Urinary bladder (tissue), 4 donors: ENCODE measurements around the gene POU6F2. TPM values are rescaled to one million over a fixed set of nuclear protein-coding genes. Genes with fewer than 3 reads are reported as not detected.
"Not testable (repeated sequence)": the region's sequence is repeated elsewhere in the genome, so short reads cannot be mapped to it uniquely, and the experiment has no call there.

Experiments used
- DNase-seq: peaks from one replicate; pipeline ENCODE4 v3.0.0-alpha.2; 2015; ENCODE audit errors: extremely low spot score
- H3K27ac ChIP-seq: one replicate; pipeline ENCODE4 v1.5.1; 2013; ENCODE audit warnings: low read depth, mild to moderate bottlenecking, moderate library complexity
- H3K36me3 ChIP-seq: one replicate; pipeline ENCODE4 v1.6.1; 2013; ENCODE audit warnings: mild to moderate bottlenecking, moderate library complexity; ENCODE audit not compliant: insufficient read depth
- H3K4me1 ChIP-seq: one replicate; pipeline ENCODE4 v1.6.1; 2013; ENCODE audit warnings: mild to moderate bottlenecking, moderate library complexity; ENCODE audit not compliant: insufficient read depth
- H3K4me3 ChIP-seq: one replicate; pipeline ENCODE4 v1.5.1; 2013; ENCODE audit warnings: low read depth, low read length
- WGBS: extraction: QIAGEN DNeasy Blood & Tissue Kit; methylation state at CpG from one replicate; pipeline ENCODE4 v1.1.7; 2013; 5-methylcytosine and 5-hydroxymethylcytosine counted together
- polyA plus RNA-seq: library from polyadenylated mRNA; stranded (reverse); fragments of 200-250 nt; gene quantifications from one replicate; pipeline ENCODE4 v1.2.3, GENCODE V29; 2013
- total RNA-seq: library from RNA; depleted of rRNA; stranded (reverse); fragments of >200 nt; gene quantifications from one replicate; pipeline ENCODE4 v1.2.3, GENCODE V29; 2014
- donor health status: healthy with polysubstance abuse.
- donor health status: healthy.

POU6F2 gene
- total and polyA plus RNA-seq, 2 donors = 2.1 to 5.0 TPM

DNA sequence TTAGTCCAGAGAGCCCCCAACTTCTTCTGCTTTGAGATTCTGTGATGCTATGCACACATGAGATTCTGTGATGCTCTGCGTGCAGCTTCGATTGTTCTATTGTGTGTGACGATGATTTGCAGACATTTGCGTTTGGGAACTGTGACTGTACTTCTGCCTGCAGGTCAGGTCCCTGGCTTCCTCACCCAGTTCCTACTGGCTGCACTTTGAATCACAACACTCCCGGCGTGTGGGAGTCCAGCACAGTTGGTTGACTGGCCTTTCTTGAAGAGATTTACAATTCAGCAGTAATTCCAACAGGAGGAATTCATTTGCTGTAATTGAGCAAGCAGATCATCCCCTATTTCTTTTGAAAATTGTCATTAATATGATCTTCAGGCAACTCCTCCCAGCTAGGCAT, 336.3 kb downstream of the POU6F2 start:
- no peak overlapping the region for H3K4me3 ChIP-seq
- 71% methylated on average over 6 of the region's 6 CpGs for WGBS
- H3K4me1 ChIP-seq = no peaks in the 10 kb centered on the region
- no peaks in the 10 kb centered on the region for H3K36me3 ChIP-seq
- no peak for DNase-seq
- H3K27ac ChIP-seq = no peak overlapping the region

DNA sequence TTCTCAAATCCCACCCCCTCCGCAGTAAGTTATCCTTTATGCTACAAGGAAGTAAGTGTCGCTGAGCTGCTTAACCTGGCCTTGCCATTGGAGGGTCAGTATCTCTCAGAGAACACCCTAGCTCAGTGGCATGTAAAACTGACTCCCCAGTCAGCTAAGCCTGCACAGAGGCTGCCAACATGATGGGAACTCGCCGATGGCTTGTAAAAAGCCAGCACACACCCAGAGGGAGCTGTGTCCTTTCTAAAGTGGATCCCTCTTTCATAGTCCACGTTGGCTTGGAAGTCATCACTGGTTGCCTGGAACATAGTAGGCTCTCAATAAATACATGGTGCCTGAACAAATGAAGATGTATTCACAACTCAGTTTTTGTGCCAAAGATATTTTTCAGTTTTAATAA, 339.4 kb downstream of the POU6F2 start:
- Histone ChIP-seq H3K27ac (no peak overlapping the region), H3K36me3 (no peaks in the 10 kb centered on the region), H3K4me1 (no peaks in the 10 kb centered on the region), H3K4me3 (no peak overlapping the region)
- 61% methylated on average over 5 of the region's 5 CpGs for WGBS
- no peak for DNase-seq

DNA sequence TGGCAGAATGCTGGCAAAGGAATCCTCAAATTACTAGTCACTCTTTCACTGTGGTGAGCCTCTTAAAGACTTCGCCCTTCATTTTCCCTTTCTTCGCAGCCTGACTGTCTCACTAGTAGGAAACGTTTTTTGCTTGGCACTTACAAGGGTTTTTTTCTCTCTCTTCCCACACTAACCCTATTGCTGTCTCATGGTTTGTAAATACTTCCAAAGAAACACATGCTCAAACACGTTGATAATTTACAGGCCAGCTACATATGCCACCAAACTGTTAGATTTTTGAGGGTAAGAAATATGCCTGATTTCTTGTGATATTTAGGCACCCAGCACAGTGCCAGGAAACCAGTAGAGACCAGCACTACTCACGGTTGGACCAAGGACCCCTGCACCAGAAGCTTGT, 340.2 kb downstream of the POU6F2 start:
- 59% methylated on average over 5 of the region's 5 CpGs for WGBS
- Histone ChIP-seq H3K27ac (no peak overlapping the region), H3K4me3 (no peak overlapping the region), H3K36me3 (no peaks in the 10 kb centered on the region), H3K4me1 (no peaks in the 10 kb centered on the region)
- no peak for DNase-seq

DNA sequence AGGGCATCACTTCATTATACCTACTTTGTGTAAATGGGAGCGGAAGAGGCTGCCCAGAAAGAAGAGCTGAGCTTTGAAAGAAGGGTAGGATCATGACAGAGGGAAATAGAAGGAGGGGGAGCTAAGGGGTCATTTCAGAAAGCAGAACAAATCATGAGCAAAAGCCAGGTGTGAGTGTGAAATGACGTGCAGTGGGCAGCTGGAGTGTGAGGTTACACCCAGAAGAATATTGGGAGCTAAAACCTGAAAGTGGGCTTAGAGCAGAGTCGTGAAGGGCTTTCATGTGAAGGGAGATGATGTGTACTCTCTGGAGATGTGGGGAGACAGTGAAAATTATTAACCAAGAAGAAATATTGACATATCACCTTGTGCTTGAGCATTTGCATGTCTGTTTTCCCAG, 343.5 kb downstream of the POU6F2 start:
- no peak overlapping the region for H3K4me3 ChIP-seq
- no peaks in the 10 kb centered on the region for H3K36me3 ChIP-seq
- DNase-seq = no peak
- no peaks in the 10 kb centered on the region for H3K4me1 ChIP-seq
- H3K27ac ChIP-seq = no peak overlapping the region
- 77% methylated on average over 3 of the region's 3 CpGs for WGBS

DNA sequence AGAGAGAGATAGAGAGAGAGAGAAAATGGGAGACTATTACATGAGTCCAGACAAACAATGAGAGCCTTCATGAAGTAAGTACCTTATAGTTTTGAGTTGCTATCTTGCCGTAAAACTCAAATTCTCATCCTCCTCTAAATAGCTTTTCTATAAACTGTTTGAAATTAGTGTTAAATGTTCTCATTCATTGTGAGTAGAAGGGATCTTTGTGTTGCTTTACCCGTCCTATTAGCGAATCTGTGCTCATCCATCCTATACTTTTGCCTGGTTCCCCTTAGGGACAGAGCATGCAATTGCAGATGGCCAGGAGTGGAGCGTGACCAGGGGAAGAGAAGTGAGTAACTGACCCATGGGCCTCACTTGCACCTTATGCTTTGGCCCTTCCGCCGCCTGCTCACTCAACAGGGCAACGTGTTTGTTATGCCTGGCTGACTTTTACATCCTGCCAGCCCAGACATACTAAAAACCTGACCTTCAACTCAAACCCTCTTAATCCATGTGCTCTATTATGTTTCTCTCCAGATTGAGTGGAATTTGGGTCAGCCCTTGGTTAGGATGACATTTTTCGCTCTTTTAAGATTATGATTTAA, 344.3 kb downstream of the POU6F2 start:
- Histone ChIP-seq H3K4me3 (no peak overlapping the region), H3K27ac (no peak overlapping the region), H3K4me1 (no peaks in the 10 kb centered on the region), H3K36me3 (no peaks in the 10 kb centered on the region)
- no peak for DNase-seq
- WGBS = 77% methylated on average over 8 of the region's 8 CpGs

DNA sequence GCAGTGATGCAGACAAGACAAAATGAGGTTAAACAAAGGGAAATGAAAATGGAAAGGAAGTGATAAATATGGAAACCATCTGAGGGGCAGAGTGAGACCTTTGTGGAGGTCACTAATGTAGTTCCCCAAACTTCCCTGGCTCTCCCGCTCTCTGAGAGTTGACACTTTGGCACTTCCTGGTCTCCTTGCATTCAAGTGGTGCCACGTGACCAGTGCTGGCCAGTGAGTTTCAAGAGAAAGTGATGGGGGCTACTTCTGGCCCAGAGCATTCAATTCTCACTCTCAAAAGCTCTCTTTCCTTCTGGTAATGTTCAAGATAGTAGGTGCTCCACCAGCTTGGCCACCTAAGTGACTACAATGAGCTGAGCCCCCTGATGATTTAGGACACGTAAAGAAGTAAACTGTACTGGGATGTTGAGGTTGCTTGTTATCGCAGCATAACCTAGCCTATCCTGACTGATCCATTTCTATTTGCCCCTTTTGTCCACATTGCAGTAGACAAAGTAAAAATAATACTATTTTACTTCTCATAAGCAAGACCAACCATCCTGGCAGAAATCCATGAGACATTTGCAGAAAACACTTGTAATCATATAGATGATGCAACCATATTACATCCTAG, 346.5 kb downstream of the POU6F2 start:
- WGBS = 96% methylated on average over 4 of the region's 4 CpGs
- no peaks in the 10 kb centered on the region for H3K36me3 ChIP-seq
- H3K4me1 ChIP-seq = no peaks in the 10 kb centered on the region
- DNase-seq = no peak
- no peak overlapping the region for H3K4me3 ChIP-seq
- H3K27ac ChIP-seq = no peak overlapping the region

DNA sequence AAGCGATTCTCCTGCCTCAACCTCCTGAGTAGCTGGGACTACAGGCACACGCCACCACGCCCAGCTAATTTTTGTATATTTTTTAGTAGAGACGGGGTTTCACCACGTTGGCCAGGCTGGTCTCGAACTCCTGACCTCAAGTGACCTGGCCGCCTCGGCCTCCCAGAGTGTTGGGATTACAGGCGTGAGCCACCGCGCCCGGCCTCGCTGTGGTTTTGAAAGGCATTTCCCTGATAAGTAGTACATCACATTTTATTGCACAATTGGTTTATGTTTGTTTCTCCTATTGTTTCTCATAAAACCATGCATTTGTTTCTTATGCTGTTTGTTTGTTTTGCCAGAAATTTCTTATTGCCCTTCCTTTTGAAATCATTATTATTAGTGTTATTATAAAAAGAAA, 353.9 kb downstream of the POU6F2 start:
- 64% methylated on average over 13 of the region's 13 CpGs for WGBS
- not testable (repeated sequence) for H3K4me3 ChIP-seq

DNA sequence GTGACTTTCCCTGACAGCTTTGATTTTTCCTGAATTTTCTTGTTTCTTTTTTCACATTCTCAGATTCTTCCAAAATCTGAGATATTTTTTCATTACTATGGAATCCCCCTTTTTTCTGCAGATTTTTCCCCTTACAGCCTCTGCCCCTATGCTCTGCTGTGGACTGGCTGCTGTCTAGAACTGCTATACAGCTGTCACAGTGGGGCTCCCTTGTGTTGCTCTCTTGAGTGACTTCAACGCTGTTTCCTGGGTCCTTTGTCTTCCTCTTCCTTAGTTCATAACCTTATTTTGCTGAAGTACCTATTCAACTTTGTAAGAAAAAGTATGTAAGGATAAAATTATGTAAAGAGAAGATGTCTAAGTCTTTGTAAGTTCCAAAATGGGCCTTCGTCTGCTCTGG, 354.4 kb downstream of the POU6F2 start:
- Histone ChIP-seq H3K27ac (no peak overlapping the region), H3K4me1 (no peaks in the 10 kb centered on the region), H3K36me3 (no peaks in the 10 kb centered on the region), H3K4me3 (no peak overlapping the region)
- 77% methylated on average over 2 of the region's 2 CpGs for WGBS
- DNase-seq = no peak

More for the DNA sequence above, 353.9 kb downstream of the POU6F2 start:
- not testable (repeated sequence) for DNase-seq, H3K36me3 ChIP-seq, H3K4me1 ChIP-seq, H3K27ac ChIP-seq

DNA sequence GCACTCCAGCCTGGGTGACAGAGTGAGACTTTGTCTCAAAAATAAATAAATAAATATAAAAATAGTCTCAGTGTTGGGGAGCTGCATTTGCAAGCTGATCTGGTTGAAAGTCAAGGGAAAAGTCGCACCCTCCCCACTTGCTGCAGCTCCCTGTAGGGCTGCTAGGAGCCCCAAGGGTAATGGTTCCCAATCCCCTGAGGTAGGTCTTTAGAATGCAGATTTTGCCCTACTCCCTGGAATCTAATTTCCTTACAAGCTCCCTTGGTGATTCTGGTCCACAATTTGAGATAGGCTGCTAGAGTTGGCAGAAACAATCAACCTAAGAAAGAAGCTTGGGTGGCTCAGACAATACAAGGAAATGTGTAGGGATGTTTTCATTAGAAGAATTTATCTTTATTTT, 356.0 kb downstream of the POU6F2 start:
- WGBS = 86% methylated on average over 1 of the region's 1 CpG
- H3K4me3 ChIP-seq = no peak overlapping the region
- no peak for DNase-seq
- H3K4me1 ChIP-seq = no peaks in the 10 kb centered on the region
- H3K27ac ChIP-seq = no peak overlapping the region
- H3K36me3 ChIP-seq = no peaks in the 10 kb centered on the region

DNA sequence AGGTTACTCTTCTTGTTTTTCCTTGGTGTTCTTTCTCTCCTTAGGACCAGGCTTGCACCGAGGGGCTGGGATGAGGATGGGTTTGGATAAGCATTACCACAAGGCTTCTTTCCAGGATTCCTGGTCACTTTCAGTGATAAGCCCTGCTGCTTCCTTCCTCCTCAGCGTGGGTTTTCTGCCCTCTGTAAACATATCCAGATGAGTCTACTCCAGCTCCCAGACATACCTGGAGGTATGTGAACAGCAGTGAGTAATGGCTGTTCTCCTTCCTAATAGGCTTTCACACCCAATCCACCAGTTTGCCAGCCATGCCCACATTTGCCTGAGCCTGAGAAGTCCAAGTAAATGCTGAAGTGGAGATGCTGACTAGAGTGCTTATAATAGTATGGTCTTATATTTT, 358.7 kb downstream of the POU6F2 start:
- no peak overlapping the region for H3K4me3 ChIP-seq
- DNase-seq = no peak
- 27% methylated on average over 2 of the region's 2 CpGs for WGBS
- H3K36me3 ChIP-seq = no peaks in the 10 kb centered on the region
- no peak overlapping the region for H3K27ac ChIP-seq
- no peaks in the 10 kb centered on the region for H3K4me1 ChIP-seq

DNA sequence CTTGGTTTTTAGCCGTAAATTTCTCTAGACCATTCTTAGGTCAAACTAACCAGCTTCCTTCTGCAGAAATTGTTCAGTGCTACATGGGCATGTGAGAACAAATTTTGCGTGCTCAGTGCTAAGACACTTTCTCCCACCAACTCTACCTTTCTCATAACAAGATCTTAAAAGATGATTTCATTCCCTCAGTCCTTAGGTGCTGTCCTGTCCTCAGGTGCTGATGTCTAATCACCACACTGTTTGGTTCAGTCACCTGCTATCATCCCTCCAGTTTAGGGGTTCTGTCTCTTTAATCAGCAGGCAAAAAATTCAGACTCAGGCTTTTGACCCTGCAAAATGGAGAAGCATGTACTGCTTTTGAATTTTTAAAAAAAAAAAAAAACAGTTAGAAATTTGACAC, 361.0 kb downstream of the POU6F2 start:
- no peaks in the 10 kb centered on the region for H3K4me1 ChIP-seq
- H3K27ac ChIP-seq = no peak overlapping the region
- no peak for DNase-seq
- H3K36me3 ChIP-seq = no peaks in the 10 kb centered on the region
- 94% methylated on average over 2 of the region's 2 CpGs for WGBS
- H3K4me3 ChIP-seq = no peak overlapping the region

DNA sequence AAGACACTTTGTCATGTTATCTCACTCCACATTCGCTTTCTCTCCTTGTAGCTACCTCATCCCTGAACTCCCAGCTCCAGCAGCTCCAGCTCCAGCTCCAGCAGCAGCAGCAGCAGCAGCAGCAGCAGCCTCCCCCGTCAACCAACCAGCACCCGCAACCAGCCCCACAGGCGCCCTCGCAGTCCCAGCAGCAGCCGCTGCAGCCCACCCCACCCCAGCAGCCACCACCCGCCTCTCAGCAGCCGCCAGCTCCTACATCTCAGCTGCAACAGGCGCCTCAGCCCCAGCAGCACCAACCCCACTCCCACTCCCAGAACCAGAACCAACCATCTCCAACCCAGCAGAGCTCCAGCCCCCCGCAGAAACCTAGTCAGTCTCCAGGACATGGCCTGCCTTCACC, 361.9 kb downstream of the POU6F2 start:
- no peak overlapping the region for H3K27ac ChIP-seq
- H3K4me1 ChIP-seq = no peaks in the 10 kb centered on the region
- no peaks in the 10 kb centered on the region for H3K36me3 ChIP-seq
- no peak overlapping the region for H3K4me3 ChIP-seq
- no peak for DNase-seq
- WGBS = 92% methylated on average over 10 of the region's 10 CpGs

DNA sequence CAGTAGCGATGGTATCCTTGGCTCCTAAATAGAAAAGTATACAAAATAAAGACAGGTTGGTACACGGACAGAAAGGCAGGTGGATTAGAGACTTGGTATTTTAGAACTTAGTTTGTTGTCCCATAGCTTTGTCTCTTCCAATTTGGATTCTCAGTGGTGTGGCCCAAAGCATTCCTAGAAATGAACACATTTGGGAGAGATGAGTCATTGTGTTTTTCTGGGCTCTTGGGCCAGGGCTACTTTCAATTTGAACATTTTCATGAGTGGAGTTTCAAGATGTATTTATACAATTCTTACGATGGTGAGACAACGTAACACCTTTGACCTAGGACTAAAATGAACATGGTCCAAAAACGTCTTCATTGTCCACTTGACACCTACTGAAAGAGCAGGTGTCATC, 363.4 kb downstream of the POU6F2 start:
- DNase-seq = no peak
- Histone ChIP-seq H3K27ac (no peak overlapping the region), H3K36me3 (no peaks in the 10 kb centered on the region), H3K4me1 (no peaks in the 10 kb centered on the region), H3K4me3 (no peak overlapping the region)
- WGBS = 75% methylated on average over 5 of the region's 5 CpGs

DNA sequence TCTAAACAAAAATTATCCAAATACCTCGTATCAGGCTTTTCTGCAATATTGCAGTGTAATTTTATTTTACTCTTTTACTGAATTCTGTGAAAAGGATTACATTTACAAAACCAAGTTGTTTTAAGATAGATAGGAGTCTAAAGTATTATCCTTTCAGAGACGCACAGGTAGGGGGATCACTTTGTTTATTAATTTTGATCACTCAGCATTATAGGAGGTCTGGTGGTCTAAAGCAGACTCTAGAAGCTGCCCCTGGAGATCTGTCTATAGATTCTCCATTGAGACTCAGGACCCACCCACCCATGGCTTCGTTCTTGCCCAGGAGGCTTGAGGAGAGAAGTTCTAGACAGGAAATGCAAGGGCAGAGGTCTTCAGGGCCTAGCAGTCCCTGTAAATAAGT, 365.1 kb downstream of the POU6F2 start:
- H3K36me3 ChIP-seq = no peaks in the 10 kb centered on the region
- WGBS = 79% methylated on average over 3 of the region's 3 CpGs
- no peak overlapping the region for H3K27ac ChIP-seq
- DNase-seq = no peak
- H3K4me3 ChIP-seq = no peak overlapping the region
- H3K4me1 ChIP-seq = no peaks in the 10 kb centered on the region
